Stimulated activated CD4-positive, alpha-beta T cell treated with anti-CD3 and anti-CD28 coated beads, Interleukin-4, amount 100 ng/mL, for 24 hours (primary cell): ENCODE results near the gene SERPINA7.
"Not testable (repeated sequence)": the region's sequence is repeated elsewhere in the genome, so short reads cannot be mapped to it uniquely, and the experiment has no call there.

Experiments used
- DNase-seq: peaks from one replicate; pipeline ENCODE4 v3.0.0-alpha.2; 2020

SERPINA7 gene, protein sequence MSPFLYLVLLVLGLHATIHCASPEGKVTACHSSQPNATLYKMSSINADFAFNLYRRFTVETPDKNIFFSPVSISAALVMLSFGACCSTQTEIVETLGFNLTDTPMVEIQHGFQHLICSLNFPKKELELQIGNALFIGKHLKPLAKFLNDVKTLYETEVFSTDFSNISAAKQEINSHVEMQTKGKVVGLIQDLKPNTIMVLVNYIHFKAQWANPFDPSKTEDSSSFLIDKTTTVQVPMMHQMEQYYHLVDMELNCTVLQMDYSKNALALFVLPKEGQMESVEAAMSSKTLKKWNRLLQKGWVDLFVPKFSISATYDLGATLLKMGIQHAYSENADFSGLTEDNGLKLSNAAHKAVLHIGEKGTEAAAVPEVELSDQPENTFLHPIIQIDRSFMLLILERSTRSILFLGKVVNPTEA

DNA sequence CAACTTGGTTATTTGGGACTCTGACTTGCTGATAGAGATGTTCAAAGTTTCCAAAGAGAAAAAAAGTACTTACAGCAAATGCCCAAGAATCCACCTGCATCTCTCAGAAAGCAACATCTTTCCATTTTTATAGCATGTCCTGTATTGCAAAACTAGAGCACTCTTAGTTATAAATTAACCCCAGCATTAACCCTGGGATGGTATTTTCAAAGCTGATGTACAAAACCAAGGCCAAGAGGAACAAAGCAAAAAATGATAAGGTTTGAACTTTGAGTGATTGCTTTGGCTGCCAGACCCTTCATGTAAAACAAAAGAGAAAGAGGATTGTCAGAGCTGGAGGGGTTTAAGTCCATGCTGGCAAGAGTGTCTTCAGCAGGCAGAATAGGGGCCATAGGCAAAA is at the start of gene SERPINA7:
Gene SERPINA7, minus strand, starts transcription at position 103 of the 400 bp plus-strand sequence. CDS start 1,669 bp downstream, outside the sequence.
- no peak for DNase-seq

DNA sequence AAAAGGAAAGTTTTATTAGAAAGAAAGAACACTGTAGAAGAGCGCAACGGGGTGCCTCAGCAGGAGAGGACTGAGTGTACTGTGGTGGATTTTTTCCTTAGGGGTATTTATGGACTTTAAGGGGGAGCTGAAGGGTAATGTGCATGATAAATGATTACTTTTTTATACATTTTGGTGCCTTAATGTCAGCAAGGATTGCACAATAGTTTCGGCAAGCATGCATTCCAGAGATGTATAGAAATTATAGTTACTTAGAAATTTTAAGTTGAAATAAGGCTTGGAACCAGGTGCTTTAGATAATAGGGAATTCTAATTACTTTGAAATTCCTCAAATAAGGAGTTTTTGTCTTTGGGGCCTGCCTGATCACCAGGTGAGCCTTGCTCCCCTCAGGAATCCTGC is 30.5 kb upstream of the SERPINA7 start:
- DNase-seq: no peak

DNA sequence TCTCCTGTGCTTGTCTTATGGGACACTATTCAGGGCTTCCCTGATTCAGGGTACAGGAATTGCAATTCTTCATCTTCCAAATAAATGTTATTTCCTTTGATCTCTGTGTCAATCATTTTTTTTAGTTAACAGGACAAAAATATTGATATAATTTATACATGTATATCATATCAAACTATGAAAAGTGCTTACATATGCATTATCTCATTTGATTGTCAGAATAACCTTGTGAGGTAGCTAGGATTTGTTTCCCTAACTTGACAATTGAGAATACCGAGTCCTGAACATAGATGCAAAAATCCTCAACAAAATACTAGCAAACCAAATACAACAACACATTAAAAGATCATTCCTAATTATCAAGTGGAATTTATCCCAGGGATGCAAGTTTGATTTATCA is 11.5 kb upstream of the SERPINA7 start:
- DNase-seq: no peak

DNA sequence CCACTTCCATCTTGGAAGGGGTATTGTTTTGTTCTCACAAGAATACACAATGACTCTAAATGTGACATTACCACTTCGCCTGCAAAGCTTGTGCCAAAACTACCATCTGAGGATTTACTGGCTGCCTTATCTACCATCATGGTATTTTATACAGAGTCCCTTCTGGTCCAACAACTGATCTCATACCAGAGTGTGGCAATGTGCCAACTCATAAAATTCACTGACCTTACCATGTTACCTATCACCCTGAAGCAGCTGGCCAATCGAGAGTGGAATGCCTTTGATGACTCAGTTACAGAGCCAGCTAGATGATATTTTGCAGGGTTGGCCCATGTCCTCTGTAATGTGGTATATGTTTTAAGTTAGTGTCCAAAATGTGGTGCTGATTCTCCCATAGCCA is 3.8 kb upstream of the SERPINA7 start:
- no peak for DNase-seq

DNA sequence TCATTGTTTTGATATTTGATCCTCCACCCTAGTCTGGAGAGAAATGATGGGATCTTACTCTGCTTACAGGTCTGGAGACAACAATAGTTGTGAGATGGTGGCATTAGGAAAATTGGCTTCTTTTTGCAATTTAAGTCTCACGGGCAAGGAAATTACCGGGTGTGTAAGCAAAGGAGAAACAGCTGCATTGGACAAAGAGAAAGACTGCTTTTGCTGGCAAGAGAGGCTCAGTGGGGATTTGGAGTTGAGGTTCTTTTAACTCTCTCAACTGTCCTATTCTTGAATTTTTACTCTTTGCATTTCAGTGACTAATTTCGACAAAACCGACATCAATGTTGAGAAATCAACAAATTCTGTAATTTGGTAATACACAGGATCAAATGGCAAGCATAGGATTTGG is 2.3 kb upstream of the SERPINA7 start:
- DNase-seq: no peak

DNA sequence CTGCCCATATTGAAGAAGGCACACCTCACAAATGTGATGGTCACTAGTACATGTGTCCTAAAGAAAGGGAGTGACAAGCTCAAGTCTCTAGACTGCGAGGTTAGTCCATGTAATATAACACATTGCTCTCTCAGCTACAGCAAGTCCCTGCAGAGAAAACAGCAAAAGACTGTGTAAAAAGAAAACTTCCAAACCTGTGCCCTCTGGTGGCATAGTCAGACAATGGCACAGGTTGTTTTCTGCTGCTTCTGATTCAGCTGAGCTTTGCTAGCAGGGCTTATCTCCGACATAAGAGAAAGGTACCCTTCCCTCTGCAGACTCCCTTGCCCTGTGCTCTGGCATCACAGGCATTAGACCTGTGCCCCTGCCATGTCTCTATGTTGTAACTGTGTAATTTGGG is 1.4 kb upstream of the SERPINA7 start:
- DNase-seq: no peak

DNA sequence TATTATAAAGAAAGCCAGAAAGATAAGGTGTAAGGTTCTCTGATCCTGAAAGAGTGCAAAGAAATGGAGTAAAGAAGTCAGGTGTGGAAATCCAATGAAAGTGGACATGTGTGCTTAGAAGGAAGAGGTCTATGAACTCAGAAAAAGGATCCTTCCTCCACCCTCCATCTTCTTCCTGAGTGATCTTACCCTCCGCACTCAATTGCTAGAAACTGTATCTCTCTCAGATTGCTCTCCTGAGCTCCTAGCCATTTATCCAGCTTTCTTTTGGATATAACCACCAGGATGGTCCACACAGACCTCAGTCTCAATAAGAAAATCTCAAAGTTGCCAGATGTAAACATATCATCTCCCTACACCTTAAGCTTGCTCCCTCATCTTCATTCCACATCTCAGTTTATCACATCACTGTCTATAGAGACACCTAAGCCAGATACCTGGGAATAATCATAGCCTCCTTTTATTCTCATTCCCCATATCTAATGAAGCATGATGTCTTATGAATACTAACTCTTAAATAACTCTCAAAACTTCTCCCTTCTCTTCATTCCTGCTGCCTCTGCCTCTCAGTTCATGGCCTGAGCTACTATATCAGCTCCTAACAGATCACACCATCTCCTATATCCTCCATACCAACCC is 573 bp downstream of the SERPINA7 start:
- DNase-seq: no peak

DNA sequence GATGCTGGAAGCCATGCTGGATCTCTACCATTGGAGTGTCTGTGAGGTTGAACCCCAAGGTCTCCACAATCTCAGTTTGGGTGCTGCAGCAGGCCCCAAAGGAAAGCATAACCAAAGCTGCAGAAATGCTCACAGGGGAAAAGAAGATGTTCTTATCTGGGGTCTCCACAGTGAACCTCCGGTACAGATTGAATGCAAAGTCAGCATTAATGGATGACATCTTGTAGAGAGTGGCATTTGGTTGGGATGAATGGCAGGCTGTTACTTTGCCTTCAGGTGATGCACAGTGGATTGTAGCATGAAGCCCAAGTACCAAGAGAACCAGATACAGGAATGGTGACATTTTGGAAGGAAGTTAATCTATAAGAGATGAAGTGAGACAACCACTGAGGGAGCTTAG is 1.8 kb downstream of the SERPINA7 start:
- no peak for DNase-seq

DNA sequence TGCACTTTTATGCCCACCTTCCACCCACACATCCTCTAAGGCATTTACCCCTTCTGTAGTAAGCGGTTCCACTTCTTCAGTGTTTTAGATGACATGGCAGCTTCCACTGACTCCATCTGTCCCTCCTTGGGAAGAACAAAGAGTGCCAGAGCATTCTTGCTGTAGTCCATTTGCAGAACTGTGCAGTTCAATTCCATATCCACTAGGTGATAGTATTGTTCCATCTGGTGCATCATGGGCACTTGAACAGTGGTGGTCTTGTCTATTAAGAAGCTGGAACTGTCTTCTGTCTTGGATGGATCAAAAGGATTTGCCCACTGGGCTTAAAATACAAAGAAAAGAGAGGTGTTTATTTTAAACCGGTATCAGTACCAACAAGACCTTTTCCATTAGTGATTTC is 3.5 kb downstream of the SERPINA7 start:
- no peak for DNase-seq

DNA sequence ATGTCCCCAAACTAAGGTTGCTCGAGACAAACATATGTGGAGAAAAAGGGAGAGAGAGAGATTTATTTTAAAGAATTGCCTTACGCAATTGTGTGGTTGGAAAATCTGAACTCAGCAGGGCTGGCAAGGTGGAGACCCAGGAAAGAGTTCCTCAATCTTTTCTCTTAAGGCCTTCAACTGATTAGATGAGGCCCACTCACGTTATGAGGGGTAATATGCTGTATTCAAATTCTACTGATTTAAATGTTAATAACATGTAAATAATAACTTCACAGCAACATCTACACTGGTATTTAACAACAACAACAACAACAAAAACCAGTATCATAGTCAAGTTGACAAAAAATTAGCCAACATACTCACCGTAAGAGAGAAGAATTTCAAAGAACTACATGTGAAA is 14.6 kb downstream of the SERPINA7 start:
- no peak for DNase-seq

DNA sequence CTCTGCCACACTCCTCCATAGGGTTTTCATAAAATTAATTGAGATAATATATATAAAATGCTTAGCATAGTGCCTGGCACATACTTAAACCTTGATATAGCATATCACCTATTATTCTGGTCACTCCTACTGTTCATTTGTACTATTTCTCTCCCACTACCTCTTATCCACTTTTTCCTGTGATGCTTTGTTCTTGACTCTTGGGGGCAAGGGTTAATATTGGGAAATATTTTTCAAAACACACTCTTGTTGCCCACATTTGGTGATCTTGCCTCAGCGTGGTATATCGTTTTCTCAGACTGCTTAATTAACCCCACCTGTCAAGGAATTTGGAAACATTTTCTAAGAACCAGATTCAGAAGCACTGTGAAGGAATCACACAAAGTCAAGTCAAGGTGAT is 16.3 kb downstream of the SERPINA7 start:
- no peak for DNase-seq

DNA sequence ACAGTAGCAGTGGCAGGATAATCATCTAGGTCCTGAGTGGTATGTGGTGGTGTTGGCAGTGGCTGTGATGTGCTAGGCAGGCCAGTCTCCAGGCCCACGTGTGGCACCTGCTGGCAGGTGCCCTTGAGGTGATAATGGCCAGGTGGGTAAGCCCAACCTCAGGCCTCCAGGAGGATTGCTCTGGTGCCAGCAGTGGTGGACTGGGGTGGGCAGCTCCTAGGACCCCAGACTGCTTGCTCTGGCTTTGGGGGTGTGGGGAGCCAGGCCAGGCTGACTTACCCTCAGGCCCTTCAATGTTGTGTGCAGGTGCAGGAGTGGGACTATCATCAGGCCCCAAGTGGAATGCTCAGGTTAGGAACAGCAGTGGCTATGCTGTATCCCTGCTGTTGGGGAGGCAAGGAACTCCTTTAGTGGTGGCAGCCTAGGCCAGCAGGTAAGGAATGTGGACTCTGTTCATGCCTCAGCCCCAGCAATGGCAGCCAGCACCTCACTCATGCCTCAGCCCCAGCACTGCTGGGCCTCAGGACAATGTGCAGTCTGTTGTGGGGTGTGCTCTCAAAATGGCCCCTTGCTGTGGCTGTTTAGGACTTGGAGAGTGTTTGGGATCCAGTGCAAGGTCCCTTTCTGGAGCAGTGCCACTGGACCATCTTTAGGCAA is 24.3 kb downstream of the SERPINA7 start:
- no peak for DNase-seq

DNA sequence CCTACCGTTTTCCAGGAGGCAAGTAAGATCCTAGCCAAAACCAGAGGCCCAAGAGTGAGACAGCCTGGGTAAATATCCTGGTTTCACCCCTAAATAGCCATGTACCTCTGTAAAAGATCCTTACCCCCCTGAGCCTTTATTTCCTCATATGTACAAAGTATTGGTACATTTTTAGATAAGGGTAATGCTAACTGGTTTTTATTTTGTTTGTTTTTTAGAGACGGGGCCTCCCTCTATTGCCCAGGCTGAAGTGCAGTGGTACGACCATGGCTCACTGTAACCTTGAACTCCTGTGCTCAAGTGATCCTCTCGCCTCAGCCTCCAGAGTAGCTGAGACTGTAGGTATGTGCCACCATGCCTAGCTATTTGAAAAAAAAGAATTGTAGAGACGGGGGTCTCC is 29.4 kb downstream of the SERPINA7 start:
- no peak for DNase-seq

DNA sequence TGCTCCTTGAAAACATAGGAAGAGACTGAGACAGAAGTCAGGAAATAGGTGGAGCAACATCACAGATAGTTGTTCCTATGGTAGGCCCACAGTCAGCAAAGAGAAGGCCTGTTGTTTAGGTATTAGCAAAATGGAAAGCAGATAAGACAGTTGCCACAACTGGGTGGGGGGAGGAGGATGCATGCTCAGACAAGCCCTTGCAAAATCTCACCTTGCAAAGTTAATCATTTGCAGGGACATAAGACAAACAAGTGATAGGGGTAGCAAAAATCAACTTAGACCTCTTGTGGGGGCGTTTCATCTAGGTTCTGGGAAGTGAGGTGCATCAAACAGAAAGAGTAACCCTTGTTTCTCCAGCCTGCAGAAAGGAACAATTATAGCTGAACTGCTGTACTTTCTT is 30.7 kb downstream of the SERPINA7 start:
- DNase-seq: no peak

DNA sequence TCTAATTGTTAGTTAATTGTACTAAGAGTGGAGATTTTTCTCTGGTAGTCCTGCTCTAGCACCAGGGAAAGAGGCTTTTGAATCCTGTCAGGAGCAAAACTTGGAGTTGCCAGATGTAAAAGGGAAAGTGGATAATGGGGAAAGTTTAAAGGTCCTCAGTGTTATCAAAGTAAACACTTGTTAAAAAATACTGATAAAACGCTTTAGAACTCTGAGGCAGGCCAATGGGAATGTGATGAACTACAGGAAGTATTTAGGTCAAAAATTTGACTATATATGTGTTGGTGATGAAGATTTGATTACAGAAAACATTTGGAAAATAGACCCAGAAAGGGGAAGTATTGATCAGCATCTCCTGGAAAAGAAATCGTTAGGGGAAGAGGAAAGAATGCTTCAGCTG is 32.8 kb downstream of the SERPINA7 start:
- DNase-seq: no peak

DNA sequence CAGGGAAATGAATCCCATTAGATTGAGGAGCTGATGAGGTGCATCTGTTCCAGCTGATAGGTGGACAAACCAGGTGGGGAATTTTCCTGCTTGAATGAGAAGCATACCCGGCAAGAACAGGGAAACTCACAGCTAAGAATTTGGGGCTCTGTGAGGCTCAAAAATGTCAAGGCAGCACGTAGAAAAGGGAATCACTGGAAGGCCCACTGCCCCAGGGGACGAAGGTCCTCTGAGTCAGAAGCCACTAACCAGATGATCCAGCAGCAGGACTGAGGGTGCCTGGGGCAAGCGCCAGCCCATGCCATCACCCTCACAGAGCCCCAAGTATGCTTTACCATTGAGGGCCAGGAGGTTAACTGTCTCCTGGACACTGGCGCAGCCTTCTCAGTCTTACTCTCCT is 37.9 kb downstream of the SERPINA7 start:
- not testable (repeated sequence) for DNase-seq

DNA sequence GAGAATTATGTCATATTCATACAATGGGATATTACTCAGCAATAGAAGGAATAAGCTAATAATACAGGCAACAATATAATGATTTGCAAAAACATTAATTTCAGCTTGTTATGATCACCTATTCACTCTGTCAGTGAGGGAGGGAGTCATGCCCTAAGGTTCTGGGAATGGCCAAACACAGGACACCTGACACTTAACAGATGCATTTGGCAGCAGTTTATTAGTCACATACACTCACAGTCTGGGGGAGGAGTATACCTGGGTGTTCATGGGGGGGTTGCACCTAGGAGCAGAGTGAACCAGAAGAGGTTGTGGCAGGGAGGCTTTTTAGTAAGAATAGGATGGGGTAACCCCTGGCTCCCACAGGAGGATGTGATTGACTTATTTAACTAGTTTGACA is 38.3 kb downstream of the SERPINA7 start:
- DNase-seq: no peak

DNA sequence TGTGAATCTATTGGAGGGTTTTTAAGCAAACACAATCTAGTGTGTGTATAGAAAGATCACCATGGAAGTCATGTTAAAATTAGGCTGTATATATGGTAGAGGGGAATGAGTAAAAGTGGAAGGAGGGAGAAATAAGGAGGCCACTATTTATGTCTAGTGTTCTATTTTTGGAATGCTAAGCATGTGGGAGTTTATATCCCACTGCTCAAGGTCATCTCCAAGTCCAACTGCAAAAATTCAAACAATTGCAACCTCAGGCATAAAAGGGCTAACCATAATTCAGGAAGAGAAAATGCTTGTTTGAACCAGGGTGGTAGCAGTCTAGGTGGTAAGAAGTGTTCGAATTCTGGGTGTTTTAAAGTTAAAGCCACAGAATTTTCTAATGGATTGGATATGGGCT is 39.2 kb downstream of the SERPINA7 start:
- DNase-seq: no peak

DNA sequence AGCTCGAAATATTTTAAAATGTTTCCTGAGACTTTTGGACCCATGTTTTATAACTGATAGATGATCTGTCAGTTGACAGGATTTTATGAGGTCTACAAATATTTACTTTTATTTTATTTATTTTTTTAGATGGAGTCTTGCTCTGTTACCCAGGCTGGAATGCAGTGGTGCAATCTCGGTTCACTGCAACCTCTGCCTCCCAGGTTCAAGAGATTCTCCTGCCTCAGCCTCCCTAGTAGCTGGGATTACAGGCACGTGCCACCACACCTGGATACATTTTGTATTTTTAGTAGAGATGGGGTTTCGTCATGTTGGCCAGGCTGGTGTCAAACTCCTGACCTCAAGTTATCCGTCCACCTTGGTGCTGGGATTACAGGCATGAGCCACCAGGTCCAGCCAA is 50.0 kb downstream of the SERPINA7 start:
- not testable (repeated sequence) for DNase-seq
